Measurements from ENCODE around the gene ARFGAP2.

Gene ARFGAP2

DNA sequence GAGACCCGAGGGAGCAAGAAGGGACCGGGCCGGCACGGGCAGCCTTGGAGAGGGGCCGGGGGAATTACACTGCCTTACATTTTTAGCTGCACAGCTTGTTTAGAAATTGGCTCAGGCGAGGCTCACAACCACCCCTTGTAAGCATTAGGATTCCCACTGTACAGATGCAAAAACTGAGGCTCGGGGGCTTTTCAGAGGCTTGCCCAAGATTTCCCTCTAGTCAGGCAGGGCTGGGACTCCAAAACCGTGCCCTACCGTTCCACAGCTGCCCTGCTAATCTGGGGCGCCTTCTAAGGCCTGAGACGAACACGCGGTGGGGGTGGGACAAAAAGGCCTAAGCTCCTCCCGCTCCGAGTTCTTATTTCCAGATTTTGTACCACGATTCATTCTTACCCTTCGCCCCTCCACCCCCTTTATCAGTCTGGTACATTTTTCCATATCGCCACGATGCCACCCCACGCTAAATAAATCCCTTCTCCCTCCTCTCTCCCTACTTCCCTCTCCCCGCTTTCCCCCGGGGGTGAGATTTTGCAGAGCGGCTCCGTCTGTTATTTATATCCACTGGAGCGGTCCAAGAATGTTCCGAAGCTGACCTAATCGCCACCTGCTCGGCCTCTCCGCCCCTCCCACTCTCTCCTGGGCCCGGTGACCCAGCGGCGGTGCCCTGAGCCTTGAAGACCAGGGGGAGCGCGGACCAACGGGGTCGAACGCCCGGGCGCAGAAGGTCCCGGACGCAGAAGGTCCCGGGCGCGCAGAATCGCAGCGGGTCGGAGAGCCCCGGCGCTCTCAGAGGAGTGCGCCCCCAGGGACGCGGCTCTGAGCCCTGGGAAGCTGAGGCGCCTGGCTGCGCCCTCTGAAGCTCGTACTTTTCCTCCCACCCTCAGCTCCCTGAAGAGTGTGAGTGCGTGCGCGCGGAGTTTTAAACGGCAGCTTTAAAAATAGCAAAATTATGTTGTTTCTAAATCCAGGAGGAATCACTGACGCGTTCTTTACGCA lies 10.3 kb upstream of the ARFGAP2 start:
- no peak for DNase-seq

DNA sequence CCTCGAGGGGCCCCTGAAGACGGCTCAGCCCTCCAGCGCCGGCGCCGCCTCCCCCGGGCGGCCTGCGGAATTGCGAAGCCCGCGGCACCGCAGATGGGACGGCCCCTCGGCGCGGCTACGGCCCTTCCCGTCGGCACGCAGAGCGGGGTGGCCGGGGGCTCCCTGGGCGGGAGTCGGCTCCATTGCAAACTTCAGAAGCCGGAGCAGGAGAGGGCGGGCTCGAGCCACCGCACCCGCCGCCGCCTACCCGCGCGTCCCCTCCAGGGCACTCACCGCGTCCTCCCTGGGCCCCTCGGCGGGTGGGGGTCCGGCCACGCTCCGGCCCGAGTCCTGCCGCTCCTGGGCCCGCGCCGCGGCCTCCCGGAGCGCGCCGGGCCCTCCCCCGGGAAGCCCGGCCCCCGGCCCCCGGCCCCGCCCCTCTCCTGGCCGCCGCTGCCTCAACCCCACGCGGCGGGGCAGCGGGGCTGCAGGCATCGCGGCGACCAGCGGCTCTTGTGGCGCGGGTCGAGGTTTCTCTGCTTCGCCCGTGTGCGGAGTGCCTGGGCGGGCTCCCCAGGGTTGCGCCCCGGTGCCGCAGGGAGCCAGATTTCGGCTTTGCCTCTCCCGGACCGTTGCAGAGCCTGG lies 9.5 kb upstream of the ARFGAP2 start, which contains the start of gene PACSIN3:
Gene PACSIN3 (minus strand): TSS at position 359 of the 624 bp plus-strand sequence. CDS start 3,707 bp downstream, outside the sequence.
- peak; percentile 32 to 42 for DNase-seq

DNA sequence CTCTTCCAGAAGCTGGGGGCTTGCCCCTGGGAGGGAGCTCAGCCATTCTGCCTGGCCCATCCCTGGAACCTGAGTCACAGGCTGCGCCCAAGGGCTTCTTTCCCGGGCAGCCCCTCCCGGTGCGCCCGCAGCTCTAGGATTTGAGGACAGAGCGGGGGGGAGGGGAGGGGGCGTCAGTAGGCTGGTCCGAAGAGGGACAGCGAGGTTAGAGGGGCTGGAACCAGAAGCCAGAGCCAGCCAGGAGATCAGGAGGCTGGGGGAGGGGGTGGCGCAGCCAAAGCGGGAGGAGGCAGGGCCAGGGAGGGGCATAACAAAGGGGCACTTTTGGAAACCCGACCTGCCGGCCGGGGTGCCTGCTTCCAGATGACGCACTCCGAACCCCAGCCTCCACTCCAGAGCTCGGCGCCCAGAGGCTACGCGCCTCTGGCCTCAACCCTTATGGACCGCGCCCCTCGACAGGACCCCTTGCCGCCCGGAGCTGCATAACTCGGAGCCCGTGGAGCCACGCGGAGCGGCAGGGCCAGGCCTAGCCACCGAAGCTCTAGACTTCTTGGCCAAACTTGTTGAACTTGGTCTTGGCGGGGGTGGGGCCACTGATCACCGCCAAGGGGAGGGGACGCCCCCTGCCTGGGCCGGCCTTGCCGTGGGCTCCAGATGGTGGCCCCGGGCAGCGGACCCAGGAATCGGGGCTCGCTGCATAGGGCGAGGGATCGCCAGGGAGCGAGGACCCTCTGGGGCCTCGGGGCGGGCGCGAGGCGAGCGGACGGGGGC lies 8.8 kb upstream of the ARFGAP2 start:
- no peak for DNase-seq

DNA sequence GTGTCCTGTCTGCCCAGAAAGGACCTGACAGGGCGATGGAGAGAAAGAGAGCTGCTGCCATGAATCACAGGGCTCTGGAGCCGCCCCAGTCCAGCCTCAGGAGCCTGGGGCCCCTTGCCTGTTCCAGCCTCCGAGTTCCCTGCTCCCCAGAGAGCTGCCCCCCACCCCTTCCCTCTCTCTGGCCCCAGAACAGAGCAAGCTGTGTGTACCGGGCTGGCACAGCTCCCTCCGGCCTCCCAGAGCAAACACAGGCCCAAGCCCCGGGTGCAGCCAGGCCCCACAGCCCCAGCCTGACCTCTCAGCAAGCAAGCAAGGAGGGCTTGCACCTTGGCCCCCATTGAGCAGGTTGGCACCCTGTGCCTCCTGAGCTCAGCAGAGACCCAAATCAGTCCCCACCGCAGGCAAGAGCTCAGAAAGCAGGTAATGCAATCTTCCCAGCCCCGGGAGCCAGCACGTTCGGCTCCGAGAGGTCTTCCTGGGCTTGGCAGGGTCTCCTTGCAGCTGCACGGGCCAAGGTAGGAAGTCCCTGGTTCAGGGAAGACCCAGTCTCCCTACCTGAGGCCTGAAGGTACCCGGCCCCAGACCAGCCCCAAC lies 8.1 kb upstream of the ARFGAP2 start:
- DNase-seq = no peak

DNA sequence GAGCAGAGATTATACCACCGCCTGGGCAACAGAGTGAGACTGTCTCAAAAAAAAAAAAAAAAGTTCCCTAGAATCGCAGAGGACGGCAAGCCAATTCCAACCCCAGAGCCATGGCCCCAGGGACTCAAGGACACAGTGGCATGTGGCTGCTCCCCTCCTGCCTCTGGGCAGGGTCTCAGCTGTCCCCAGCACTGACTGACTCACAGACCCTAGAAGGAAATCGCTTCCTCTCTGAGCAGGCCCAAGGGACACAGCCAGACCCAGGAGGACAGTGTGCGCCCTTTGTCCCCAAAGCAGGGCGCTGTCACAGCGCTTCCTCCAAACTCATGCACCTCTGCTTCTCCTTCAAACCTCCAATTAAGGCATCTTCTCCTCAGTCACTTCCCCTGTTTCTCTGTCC lies 7.3 kb upstream of the ARFGAP2 start:
- DNase-seq = no peak

GRCh38 chr11:47183031-47183856 lies 6.6 kb upstream of the ARFGAP2 start:
- DNase-seq = no peak

GRCh38 chr11:47182380-47182779 lies 5.7 kb upstream of the ARFGAP2 start:
- DNase-seq = no peak

DNA sequence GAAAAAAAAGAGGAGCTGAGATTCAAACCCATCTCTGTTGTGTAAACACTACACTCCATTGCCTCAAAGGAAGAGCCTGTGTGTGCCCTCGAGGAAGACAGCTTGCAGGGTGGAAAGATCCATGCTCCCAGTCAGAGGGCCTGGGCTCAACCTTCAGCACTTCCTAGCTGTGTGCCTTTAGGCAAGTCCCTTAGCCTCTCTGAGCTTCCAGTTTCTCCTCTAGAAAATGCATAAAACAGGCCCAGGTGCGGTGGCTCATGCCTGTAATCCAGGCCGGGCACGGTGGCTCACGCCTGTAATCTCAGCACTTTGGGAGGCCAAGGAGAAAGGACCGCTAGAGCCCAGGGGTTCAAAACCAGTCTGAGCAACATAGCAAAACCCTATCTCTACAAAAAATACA lies 4.6 kb upstream of the ARFGAP2 start:
- no peak for DNase-seq

- no peak for DNase-seq
Observed at GRCh38 chr11:47180006-47180787, 3.5 kb upstream of the ARFGAP2 start.

DNA sequence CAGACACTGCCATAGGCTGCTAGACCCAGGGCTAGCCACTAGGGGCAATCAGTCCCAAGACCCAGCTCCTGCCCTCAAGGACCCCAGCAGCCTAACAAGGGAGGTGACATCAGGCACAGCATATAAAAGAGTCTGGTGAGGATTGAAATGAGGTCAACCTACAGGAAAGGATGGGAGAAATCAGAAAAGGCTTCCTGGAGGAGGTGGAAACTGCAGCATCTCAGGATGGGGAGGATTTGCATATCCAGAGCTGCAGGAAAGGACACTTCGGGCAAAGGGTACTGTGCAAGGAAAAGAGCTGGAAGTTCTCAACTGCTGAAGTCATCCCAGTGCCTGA lies 2.9 kb upstream of the ARFGAP2 start:
- peak; percentile 66 to 68 for DNase-seq

GRCh38 chr11:47178737-47179654 lies 2.3 kb upstream of the ARFGAP2 start:
- no peak for DNase-seq

DNA sequence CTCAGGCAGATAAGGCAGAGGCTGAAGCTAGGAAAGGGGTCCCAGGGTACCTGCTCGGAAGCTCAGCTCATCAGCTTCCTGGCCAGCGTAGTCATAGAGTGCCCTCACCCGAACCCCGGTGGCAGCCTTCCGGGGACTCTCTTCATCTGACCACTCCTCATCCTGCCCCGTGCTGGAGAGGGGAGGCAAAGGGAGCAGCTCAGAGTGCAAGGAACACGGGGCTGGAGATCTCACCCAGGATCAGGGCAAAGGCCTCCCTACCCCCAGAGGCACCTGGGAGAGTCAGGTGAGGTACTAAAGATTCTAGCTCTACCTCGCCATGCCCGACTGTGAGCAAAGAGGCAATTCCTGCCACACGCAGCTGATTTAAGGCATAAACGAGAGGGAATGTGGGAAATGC lies 1.6 kb upstream of the ARFGAP2 start:
- no peak for DNase-seq

GRCh38 chr11:47177846-47178245 lies 1.2 kb upstream of the ARFGAP2 start:
- no peak for DNase-seq

DNA sequence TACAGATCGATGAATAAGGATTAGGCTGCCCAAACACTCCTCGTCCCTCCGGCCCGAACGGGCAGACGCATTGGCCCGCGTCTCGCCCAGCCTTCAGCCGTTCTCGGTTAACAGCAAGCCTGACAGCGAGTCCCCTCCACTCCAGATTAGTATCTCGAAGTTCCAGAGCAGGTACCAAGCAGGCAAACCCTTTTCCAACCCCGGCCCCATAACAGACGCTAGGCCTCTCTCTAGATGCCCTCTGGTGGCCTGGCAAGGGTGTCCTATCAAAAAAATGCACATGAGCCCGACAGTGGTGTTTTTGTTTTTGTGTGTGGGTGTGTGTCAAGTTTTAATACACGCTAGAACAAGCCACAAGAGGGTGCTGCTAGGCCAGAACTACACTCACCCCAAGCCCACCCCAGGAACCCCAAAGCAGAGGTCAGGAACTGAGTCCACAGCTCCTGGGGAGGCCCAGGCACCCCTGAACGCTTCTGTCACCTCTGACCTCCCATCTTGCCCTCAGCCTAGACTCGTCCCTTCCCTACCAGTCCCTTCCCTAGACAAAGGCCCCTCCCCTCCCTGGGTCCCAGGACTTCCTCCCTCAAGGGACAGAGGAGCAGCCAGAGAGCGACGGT lies 658 bp upstream of the ARFGAP2 start:
- peak; percentile 59 to 64 for DNase-seq

- DNase-seq = no peak
Observed at GRCh38 chr11:47175746-47176327, 842 bp downstream of the ARFGAP2 start.

- DNase-seq = no peak
Observed at GRCh38 chr11:47172740-47173336, 3.8 kb downstream of the ARFGAP2 start.

GRCh38 chr11:47171856-47172255 lies 4.8 kb downstream of the ARFGAP2 start:
- DNase-seq = no peak

DNA sequence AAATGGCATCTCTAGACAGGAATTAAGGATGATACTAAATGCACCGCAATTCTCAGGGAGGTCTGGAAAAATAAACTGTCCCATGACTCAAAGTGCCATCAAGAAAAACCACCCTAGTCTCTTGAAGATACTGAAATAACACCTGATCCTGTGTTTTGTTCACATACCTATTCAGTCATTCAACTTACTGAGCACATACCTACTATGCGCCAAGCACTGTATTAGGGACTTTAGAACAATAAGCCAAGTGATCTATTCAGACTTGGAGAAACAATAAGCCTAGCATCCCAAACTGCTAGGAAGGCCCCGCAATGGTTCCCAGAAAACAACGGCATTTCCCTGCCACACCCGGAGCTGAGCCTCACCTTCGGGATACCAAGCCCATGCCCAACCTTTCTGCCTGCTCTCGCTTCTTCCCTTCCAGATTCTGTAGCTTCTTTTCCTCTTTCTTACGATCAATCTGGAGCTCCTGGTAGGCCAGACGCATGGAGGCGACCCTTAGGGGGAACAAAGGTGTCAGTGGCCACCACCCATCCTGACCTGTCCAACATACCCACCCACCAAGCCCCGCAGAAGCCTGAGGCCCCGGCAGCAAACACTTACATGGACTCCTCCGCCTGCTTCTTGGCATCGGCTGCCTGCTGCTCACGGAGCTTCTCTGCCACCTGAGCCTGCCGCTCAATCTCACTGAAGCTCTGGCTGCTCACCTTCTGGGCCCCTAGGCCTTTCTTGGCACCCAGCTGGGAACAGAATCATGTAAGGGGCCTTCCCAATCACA lies 5.4 kb downstream of the ARFGAP2 start:
- no peak for DNase-seq
